B cell (primary cell): ENCODE data around the gene PCDHB15.

ENCODE experiments used
- CTCF ChIP-seq: fragments of 200-600 bp; IDR thresholded peaks from one replicate; pipeline ENCODE4 v1.8.0; 2022; ENCODE audit warnings: antibody characterized with exemption, mild to moderate bottlenecking
- EZH2 ChIP-seq: IDR thresholded peaks from 2 replicates; pipeline ENCODE4 v1.6.1; 2012; ENCODE audit warnings: borderline replicate concordance, low read depth, mild to moderate bottlenecking, moderate library complexity, low read length; ENCODE audit not compliant: insufficient read depth, poor library complexity, severe bottlenecking

- TF ChIP-seq EZH2 = no peak
- no peak for TF ChIP-seq CTCF
These were observed 24.0 kb downstream of the PCDHB15 start for GRCh38 chr5:141269195-141269594.
